ENCODE measurements around the gene RIOX2. TPM values are rescaled to one million over a fixed set of nuclear protein-coding genes. Genes with fewer than 3 reads are reported as not detected.

RIOX2 gene
- total RNA-seq, result 17.1 and 18.9 TPM in 2 replicates

GRCh38 chr3:97971679-97972567, at the start of gene RIOX2:
Gene RIOX2 (minus strand): TSS chr3:97972431. CDS start chr3:97967593, 4,838 bp downstream.

Other genes with a start within 250 kb of the RIOX2 start
- gene ARL6, start 207.7 kb downstream of the RIOX2 start, total RNA-seq, result 3.3 and 6.1 TPM in 2 replicates
- gene CRYBG3, start 150.4 kb downstream of the RIOX2 start, total RNA-seq, result 5.2 TPM in 2 replicates
- gene GABRR3, start 62.9 kb upstream of the RIOX2 start, total RNA-seq, result not detected in 2 replicates
- not detected in 2 replicates for gene OR5AC2, start 114.7 kb upstream of the RIOX2 start, total RNA-seq
- gene OR5H1, start 158.3 kb upstream of the RIOX2 start, total RNA-seq, result not detected in 2 replicates
- gene OR5H14, start 175.0 kb upstream of the RIOX2 start, total RNA-seq, result not detected in 2 replicates
- not detected in 2 replicates for gene OR5H15, start 194.3 kb upstream of the RIOX2 start, total RNA-seq